HG03520 (cell line): ENCODE data around the gene LONRF3.

Experiments
- ATAC-seq: cut with Tn5 transposase; IDR thresholded peaks from one replicate; pipeline ENCODE4 v1.9.1; 2021; ENCODE audit warnings: mild to moderate bottlenecking, moderate library complexity; ENCODE audit not compliant: unreplicated experiment

The LONRF3 gene

GRCh38 chrX:118974088-118974907, at the start of gene LONRF3:
Gene LONRF3 (plus strand): TSS chrX:118974618. CDS start chrX:118974781, 163 bp downstream.
- ATAC-seq: no peak

GRCh38 chrX:118928151-118928550, 46.3 kb upstream of the LONRF3 start:
- ATAC-seq: no peak

GRCh38 chrX:118935352-118935751, 39.1 kb upstream of the LONRF3 start:
- no peak for ATAC-seq

DNA sequence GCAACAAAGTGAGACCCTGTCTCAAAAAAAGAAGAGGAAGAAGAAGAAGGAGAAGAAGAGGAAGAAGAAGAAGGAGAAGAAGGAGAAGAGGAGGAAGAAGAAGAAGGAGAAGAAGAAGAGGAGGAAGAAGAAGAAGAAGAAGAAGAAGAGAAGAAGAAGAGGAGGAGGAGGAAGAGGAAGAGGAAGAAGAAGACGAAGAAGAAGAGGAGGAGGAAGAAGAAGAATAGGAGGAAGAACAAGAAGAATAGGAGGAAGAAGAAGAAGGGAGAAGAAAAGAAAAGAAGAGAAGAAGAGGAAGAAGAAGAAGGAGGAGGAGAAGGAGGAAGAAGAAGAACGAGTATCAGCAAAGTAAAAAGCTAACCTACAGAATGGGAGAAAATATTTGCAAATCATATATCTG, 33.3 kb upstream of the LONRF3 start:
- no peak for ATAC-seq

DNA sequence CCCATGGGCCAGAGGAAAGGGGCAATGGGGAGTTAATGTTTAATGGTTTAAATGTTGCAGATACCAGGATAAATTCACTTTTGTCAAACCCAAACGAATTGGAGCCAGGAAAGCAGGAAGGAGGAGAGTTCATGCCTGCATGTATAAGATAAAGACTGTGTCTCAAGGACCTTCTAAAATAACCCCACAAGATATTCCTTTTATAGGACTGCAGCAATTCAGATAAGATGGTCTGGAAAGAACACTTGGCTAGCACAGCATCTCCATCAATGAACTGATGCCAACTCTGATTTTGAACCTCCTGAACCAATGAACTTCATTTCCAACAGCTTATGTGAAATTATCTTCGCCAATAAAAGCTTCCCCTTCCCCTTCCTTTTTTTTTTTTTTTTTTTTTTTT, 31.3 kb upstream of the LONRF3 start:
- ATAC-seq: no peak

- no peak for ATAC-seq
Measured at GRCh38 chrX:118945921-118946320, 28.5 kb upstream of the LONRF3 start.

GRCh38 chrX:118948270-118948669, 26.1 kb upstream of the LONRF3 start:
- ATAC-seq: no peak

GRCh38 chrX:118961866-118962560, 12.4 kb upstream of the LONRF3 start:
- ATAC-seq: no peak

- ATAC-seq: no peak
Measured at GRCh38 chrX:118963159-118963558, 11.3 kb upstream of the LONRF3 start.

GRCh38 chrX:118964252-118964651, 10.2 kb upstream of the LONRF3 start:
- ATAC-seq: no peak

DNA sequence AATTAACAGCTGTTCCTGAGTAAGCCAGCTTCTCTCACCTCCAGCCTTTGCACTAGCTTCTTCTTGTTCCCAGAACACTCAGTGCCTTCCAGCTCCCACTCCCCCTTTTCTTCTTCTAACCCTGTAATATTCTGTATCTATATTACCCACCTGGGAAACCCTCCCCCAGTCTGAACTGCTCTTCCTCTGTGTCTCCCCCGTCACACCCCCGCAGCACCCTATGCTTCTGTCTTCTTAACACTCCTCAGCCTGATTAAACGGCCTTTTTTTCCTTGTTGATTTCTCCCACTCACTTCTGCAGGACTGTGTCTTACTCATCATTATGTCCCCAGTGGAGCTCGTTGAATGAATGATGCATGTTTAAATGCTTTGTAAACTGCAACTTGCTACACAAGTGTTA, 9.0 kb upstream of the LONRF3 start:
- no peak for ATAC-seq

GRCh38 chrX:118968031-118968430, 6.4 kb upstream of the LONRF3 start:
- ATAC-seq: no peak

GRCh38 chrX:118971552-118971951, 2.9 kb upstream of the LONRF3 start:
- no peak for ATAC-seq

- ATAC-seq: no peak
Measured at GRCh38 chrX:118973389-118974087, 880 bp upstream of the LONRF3 start.

- peak; percentile 42 for ATAC-seq
Measured at GRCh38 chrX:118974908-118975671, 672 bp downstream of the LONRF3 start.

DNA sequence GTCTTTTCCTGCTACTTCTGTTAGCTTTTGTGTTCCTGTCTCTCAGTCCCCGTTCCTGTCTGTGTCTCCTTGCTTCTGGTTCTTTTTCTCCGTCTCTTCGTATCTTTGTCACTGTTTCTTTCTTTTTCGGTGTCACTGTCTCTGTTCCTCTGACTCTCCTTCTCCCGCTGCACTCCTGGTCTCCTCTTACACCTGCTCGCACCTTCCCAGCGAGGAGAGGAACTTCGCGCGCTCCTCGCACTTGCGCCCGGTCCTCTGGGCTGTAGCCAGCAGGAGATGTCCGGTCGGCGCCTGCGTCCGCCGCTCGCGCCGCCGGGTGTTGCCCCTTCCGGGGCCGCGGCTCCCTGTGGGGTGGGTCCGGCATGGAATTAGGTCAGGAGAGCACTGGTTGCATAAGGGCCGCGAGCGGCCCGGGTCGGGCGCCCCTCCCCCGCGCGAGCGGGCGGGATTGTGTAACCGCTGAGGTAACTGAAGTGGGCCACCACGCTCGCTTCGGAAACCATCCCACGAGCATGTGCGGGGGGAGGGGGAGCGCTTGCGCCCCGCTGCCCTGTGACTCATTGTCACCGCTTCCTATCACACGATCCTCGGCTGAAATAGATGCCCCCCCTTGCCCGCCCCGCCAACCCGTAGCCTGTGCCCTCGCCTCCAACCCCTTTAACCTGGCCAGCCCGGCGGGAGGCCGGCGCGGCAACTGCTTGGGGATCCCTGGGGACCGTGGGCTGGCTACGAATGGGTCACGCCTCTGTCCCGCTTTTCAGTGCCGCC, 1.6 kb downstream of the LONRF3 start:
- no peak for ATAC-seq

DNA sequence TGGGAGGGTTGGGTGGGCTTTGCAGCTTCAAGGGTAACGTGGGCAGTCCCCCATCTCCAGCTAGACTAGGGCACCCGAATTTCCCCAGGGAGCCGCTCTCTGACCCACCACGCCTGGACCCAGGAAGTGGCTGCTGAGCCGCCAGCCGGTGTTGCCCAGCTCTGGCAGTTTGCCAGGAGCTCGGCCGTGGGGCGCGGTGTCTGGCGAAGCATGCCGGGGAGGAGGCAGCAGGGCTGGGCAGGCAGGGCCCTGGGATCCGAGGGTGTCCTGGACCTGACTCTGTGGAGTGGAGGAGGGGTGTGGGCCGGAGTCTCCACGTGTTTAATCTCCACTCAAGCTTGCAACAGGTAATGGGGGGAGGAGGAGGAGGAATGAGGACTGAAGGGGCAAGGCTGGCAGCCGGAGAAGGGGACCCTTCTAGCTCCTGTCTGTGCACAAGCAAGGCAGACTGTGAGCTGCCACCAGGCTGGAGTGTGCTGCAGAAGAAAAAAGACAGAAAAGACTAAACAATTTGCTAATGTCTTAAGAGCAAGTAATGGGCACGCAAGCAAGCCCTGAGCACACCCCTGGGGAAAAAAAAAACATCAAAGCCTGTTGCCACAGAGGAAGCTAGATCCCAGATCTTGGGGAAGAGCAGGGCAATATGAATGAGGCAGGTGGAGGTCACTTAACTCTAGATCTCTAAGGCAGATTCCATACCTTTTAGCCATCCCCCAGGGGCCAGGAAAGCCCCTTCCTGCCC, 2.4 kb downstream of the LONRF3 start:
- no peak for ATAC-seq

GRCh38 chrX:118977424-118977823, 3.0 kb downstream of the LONRF3 start:
- no peak for ATAC-seq

DNA sequence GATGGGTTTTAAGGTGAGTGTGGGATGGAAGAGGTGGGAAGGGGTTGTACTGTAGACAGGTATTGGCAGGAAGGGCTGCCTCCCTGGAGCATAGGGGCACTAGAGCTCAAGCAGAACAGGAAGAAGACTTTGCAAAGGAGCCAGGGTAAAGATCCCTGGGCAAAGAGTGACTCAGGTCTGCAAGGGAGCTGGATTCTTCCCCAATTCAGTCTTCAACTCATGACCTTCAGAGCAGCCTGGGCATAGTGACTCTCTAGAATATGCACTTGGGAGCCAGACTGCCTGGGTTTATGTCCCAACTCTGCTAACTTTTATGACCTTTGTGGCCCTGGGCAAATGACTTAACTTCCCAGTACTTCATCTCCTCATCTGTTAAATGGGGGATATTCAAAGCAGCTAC, 4.0 kb downstream of the LONRF3 start:
- no peak for ATAC-seq

GRCh38 chrX:118980761-118981160, 6.3 kb downstream of the LONRF3 start:
- no peak for ATAC-seq
